ENCODE results near the gene OR52N2. TPM values are rescaled to one million over a fixed set of nuclear protein-coding genes. Genes with fewer than 3 reads are reported as not detected.

Gene OR52N2
- not detected in 3 replicates for total RNA-seq
- long read RNA-seq = 0 reads

DNA sequence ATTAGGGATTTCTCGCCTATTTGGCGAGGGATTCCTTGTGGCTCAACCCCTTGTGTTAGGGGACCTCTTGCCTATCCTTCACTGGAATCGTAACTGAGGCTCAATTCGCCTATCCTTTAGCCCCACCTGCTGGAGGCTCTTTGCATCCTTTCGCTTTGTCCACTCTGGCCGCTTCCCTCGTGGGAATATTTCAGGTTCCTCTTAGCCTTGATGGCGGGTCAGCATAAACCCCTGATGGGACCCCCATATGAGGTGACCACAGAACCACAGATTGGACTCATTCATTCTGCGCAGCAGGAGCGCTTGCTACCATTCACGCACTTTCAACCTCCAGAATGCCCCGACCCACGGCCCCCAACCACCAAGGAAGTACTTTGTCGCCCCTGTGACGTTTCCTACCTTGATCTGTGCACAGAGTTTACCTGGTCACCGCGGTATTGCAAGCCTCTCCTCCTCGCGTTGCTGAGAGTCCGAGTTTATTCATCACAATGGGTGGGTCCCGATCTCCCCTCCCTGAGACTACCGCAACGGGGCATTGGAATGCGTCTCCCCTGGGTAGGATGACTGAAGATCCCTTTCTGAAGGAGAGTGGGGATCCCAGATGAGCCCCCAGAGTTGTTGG lies at the start of gene OR52N2:
Gene OR52N2 (plus strand): TSS at position 425 of the 622 bp plus-strand sequence. CDS start 11,412 bp downstream, outside the sequence.
- Mint-ChIP-seq H3K4me1 (ENCODE audit: low read depth) (peaks cover 12% of the 10 kb centered on the region), H3K27ac (ENCODE audit: unreplicated experiment) (no peak within 1 kb of the TSS), H3K36me3 (ENCODE audit: low read depth) (peaks cover 3% of the 10 kb centered on the region), H3K4me3 (ENCODE audit: unreplicated experiment) (peak within 1 kb of the TSS; percentile 76), H3K27me3 (ENCODE audit: low read depth) (peaks cover 53% of the 10 kb centered on the region), H3K9me3 (ENCODE audit: low read depth) (peaks cover 6% of the 10 kb centered on the region)
- no peak for DNase-seq (ENCODE audit: low spot score)
- TF ChIP-seq, protein P1, sequence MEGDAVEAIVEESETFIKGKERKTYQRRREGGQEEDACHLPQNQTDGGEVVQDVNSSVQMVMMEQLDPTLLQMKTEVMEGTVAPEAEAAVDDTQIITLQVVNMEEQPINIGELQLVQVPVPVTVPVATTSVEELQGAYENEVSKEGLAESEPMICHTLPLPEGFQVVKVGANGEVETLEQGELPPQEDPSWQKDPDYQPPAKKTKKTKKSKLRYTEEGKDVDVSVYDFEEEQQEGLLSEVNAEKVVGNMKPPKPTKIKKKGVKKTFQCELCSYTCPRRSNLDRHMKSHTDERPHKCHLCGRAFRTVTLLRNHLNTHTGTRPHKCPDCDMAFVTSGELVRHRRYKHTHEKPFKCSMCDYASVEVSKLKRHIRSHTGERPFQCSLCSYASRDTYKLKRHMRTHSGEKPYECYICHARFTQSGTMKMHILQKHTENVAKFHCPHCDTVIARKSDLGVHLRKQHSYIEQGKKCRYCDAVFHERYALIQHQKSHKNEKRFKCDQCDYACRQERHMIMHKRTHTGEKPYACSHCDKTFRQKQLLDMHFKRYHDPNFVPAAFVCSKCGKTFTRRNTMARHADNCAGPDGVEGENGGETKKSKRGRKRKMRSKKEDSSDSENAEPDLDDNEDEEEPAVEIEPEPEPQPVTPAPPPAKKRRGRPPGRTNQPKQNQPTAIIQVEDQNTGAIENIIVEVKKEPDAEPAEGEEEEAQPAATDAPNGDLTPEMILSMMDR (IDR thresholded peaks at IDR 0.05) = peak; percentile 97

DNA sequence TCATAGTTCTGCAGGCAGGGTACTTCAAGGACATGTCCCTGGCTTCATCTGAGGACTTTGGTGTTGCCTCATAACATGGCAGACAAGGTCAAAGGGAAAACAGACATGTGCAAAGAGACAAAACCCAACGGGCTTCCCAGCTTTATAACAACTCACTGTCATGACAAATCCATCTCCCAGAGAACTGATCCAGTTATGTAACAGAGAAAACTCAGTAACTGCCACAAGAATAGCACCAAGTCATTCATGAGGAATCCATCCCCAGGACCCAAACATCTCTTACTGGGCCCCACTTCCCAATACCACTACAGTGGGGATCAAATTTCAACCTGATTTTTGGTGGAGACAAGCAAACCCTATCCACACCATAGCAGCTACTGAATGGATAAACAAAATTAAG lies 41.7 kb upstream of the OR52N2 start:
- peaks cover 4% of the 10 kb centered on the region for H3K27me3 Mint-ChIP-seq (ENCODE audit: low read depth)
- no peak overlapping the region for H3K4me3 Mint-ChIP-seq (ENCODE audit: unreplicated experiment)
- H3K27ac Mint-ChIP-seq (ENCODE audit: unreplicated experiment) = no peak overlapping the region
- H3K4me1 Mint-ChIP-seq (ENCODE audit: low read depth) = no peaks in the 10 kb centered on the region
- TF ChIP-seq, protein P1 (IDR thresholded peaks at IDR 0.05) = no peak
- no peaks in the 10 kb centered on the region for H3K9me3 Mint-ChIP-seq (ENCODE audit: low read depth)
- no peak for DNase-seq (ENCODE audit: low spot score)
- no peaks in the 10 kb centered on the region for H3K36me3 Mint-ChIP-seq (ENCODE audit: low read depth)

DNA sequence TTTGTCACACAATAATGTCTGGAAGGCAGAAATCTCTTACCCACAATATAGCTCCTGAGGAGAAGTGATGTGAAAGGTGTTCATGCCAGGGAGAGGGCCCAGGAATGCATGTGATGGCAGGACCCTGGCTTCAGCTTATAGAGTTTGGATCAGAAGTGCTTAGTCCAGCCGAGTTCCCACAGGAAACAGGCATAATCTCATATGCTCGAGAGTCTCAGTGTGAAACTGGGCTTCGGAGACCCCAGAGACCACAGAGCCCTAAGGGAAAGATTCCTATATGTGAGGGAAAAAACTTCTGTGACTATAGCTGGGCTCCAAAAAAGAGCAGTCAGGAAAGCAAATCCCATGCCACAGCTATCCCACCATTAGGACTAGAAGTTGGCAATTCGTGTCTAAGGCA lies 25.5 kb upstream of the OR52N2 start, which contains the start of gene OR52N5:
Gene OR52N5 (minus strand): TSS at position 101 of the 400 bp plus-strand sequence. CDS start 4,721 bp downstream, outside the sequence.
- Mint-ChIP-seq H3K9me3 (ENCODE audit: low read depth) (peaks cover 3% of the 10 kb centered on the region), H3K4me1 (ENCODE audit: low read depth) (no peaks in the 10 kb centered on the region), H3K4me3 (ENCODE audit: unreplicated experiment) (no peak within 1 kb of the TSS), H3K27ac (ENCODE audit: unreplicated experiment) (no peak within 1 kb of the TSS), H3K36me3 (ENCODE audit: low read depth) (no peaks in the 10 kb centered on the region), H3K27me3 (ENCODE audit: low read depth) (peaks cover 10% of the 10 kb centered on the region)
- DNase-seq (ENCODE audit: low spot score) = no peak
- TF ChIP-seq, protein P1 (IDR thresholded peaks at IDR 0.05) = no peak

DNA sequence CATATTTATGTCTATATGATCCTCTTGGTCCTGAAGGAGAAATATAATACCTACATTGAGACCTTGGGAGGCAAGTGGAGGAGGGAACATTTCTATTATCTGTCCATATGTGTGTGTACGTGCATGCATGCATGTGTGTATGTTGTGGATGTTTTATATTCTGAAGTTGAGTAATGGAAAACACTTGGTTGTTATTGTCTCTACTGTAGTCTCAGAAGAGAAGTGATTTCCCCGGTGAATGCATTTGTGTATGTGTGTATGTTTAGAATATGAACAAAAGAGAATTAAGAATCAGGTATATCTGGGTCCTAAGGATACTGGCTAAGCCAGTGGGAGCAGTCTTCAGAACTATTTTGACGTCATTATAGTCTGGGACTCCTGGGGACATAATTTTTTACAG lies 17.6 kb upstream of the OR52N2 start, which contains the start of gene OR52N1:
Gene OR52N1 (minus strand): TSS at position 101 of the 400 bp plus-strand sequence. CDS start 2,449 bp downstream, outside the sequence.
- H3K9me3 Mint-ChIP-seq (ENCODE audit: low read depth) = no peaks in the 10 kb centered on the region
- no peaks in the 10 kb centered on the region for H3K36me3 Mint-ChIP-seq (ENCODE audit: low read depth)
- TF ChIP-seq, protein P1 (IDR thresholded peaks at IDR 0.05) = no peak
- no peak within 1 kb of the TSS for H3K27ac Mint-ChIP-seq (ENCODE audit: unreplicated experiment)
- no peak for DNase-seq (ENCODE audit: low spot score)
- H3K4me1 Mint-ChIP-seq (ENCODE audit: low read depth) = no peaks in the 10 kb centered on the region
- H3K4me3 Mint-ChIP-seq (ENCODE audit: unreplicated experiment) = no peak within 1 kb of the TSS
- peaks cover 15% of the 10 kb centered on the region for H3K27me3 Mint-ChIP-seq (ENCODE audit: low read depth)

DNA sequence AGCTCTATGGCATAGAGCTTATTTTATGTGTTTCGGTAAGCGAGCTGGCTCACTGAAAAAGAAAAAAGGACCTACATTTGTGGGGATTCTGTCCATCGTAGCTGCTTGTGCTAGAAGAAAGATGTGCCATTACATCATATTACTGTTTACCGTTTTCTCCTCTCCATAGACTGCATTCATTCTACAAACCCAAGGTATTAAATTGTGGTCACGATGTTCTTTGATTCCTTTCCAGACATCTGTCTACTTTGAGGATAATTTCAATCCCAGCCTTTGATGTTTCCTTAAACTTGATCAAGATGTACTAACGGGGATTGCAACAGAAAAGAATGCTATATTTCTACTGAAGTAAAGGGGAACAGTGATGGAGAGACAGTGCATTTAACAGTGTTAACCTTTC lies 12.2 kb upstream of the OR52N2 start:
- TF ChIP-seq, protein P1 (IDR thresholded peaks at IDR 0.05) = no peak
- no peak overlapping the region for H3K27ac Mint-ChIP-seq (ENCODE audit: unreplicated experiment)
- H3K27me3 Mint-ChIP-seq (ENCODE audit: low read depth) = peaks cover 25% of the 10 kb centered on the region
- no peaks in the 10 kb centered on the region for H3K36me3 Mint-ChIP-seq (ENCODE audit: low read depth)
- no peaks in the 10 kb centered on the region for H3K4me1 Mint-ChIP-seq (ENCODE audit: low read depth)
- no peaks in the 10 kb centered on the region for H3K9me3 Mint-ChIP-seq (ENCODE audit: low read depth)
- no peak for DNase-seq (ENCODE audit: low spot score)
- no peak overlapping the region for H3K4me3 Mint-ChIP-seq (ENCODE audit: unreplicated experiment)
